ENCODE measurements around the gene TTC7B. TPM values are rescaled to one million over a fixed set of nuclear protein-coding genes. Genes with fewer than 3 reads are reported as not detected.

The TTC7B gene
- total and polyA plus RNA-seq, 9 of the 15 experiments (the other 6 are each of a cell fraction or from before 2014, with no cell fraction given) = 2.2 to 77.2 (median 36.7) TPM

DNA sequence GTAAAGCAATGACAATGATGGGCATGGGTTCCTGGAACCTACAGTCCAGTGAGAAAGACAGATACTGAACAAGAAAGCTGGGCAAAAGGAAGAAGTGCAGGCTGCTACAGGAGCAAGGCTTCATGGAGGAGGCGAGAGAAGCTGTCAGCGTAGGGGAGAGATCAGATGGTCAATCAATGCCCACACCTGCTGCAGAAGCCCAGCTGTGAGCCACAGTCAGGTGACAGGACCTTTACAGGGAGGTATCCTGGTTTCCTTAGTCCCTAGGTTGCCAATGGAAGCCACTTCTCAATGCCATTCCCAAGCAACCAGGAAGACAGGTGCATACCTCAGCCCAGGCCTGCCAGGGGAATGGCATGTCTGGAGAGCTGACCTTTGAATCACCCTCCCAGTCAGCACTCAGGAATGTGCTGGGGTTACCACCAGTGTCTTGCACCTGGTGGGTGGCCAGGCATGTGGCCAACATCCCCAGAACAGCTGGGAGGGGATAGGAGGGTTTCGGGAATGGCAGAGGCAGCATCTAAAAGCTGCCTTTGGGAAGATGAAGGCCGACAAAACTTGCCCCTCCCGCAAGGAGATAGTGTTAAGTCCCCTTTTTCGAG is 170.3 kb downstream of the TTC7B start (continued):
- TF ChIP-seq GATA2 (CRISPR knock-in tag; IDR thresholded peaks at IDR 0.05) = no peak
- no peak for TF ChIP-seq ZNF24 (IDR thresholded peaks at IDR 0.05)
- TF ChIP-seq ZNF23 (CRISPR knock-in tag; IDR thresholded peaks at IDR 0.05) = no peak
- TF ChIP-seq, protein P1, sequence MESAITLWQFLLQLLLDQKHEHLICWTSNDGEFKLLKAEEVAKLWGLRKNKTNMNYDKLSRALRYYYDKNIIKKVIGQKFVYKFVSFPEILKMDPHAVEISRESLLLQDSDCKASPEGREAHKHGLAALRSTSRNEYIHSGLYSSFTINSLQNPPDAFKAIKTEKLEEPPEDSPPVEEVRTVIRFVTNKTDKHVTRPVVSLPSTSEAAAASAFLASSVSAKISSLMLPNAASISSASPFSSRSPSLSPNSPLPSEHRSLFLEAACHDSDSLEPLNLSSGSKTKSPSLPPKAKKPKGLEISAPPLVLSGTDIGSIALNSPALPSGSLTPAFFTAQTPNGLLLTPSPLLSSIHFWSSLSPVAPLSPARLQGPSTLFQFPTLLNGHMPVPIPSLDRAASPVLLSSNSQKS (CRISPR knock-in tag; IDR thresholded peaks at IDR 0.05) = no peak
- no peak for TF ChIP-seq SIRT6 (IDR thresholded peaks at IDR 0.05; ENCODE audit: low read depth, low read length)
- TF ChIP-seq SFPQ (IDR thresholded peaks at IDR 0.05; ENCODE audit: low read depth, low read length) = no peak
- no peak for TF ChIP-seq BACH1 (tag; IDR thresholded peaks at IDR 0.05)
- no peak for TF ChIP-seq MEF2A (IDR thresholded peaks at IDR 0.05; ENCODE audit: control insufficient read depth, low read depth, low read length)

GRCh38 chr14:90644882-90645281 is 171.3 kb downstream of the TTC7B start:
- Histone ChIP-seq H2AFZ (ENCODE audit: low read depth, low read length) (no peak overlapping the region), H3K4me1 (replicated peaks in 1 of 2; ENCODE audit: control insufficient read depth in 2 of 2, insufficient read depth in 2 of 2, low read length in 2 of 2) (no peaks in the 10 kb centered on the region), H4K20me1 (replicated peaks; ENCODE audit: control insufficient read depth, insufficient read depth, low read length) (no peaks in the 10 kb centered on the region), H3K79me2 (ENCODE audit: control insufficient read depth, insufficient read depth, low read length) (no peaks in the 10 kb centered on the region), H3K36me3 (ENCODE audit: control insufficient read depth, insufficient read depth, low read length) (peaks cover 22% of the 10 kb centered on the region; the same call in 2 of the 3 replicates), H3K9me3 (replicated peaks; ENCODE audit: control insufficient read depth, insufficient read depth, low read depth, low read length) (no peaks in the 10 kb centered on the region), H3K4me2 (ENCODE audit: insufficient read depth, low read length) (no peak overlapping the region), H3K27me3 (ENCODE audit: control insufficient read depth in 2 of 2, insufficient read depth in 2 of 2, low read length in 2 of 2) (no peaks in the 10 kb centered on the region), H3K27ac (ENCODE audit: extremely low read depth, low read depth, low read length) (no peak overlapping the region), H3K4me3 (no peak overlapping the region), H3K9me1 (ENCODE audit: control insufficient read depth, insufficient read depth, low read length) (no peaks in the 10 kb centered on the region), H3K9ac (ENCODE audit: insufficient read depth in 1 of 2, low read depth in 2 of 2, low read length in 2 of 2) (no peak overlapping the region)
- no peak for ATAC-seq
- ChIA-PET CTCF (ENCODE audit: low intra/inter-chr PET ratio) (no interaction called here), POLR2A (no interaction called here)
- FAIRE-seq = no peak
- TF ChIP-seq KLF6 (CRISPR knock-in tag; IDR thresholded peaks at IDR 0.05; ENCODE audit: borderline replicate concordance) = no peak
- TF ChIP-seq CEBPB (tag; IDR thresholded peaks at IDR 0.05) = peak; percentile 63
- no TSS peak for BruUV-seq (replicated peaks)
- WGBS (ENCODE audit: insufficient coverage, low coverage, missing lambda C conversion rate) = 78% methylated on average over 3 of the region's 4 CpGs
- in situ Hi-C loops (cut with MboI) = no loop called here
- DNase-seq (ENCODE audit: extremely low read depth in 1 of 4, low spot score in 3 of 4) = no peak
- intact Hi-C loops (cut with micrococcal nuclease) = no loop called here

Data from K562 (cell line).